HTERT RPE-1 (cell line): Measurements from ENCODE around the gene MMP25.
"Not testable (repeated sequence)": the region's sequence is repeated elsewhere in the genome, so short reads cannot be mapped to it uniquely, and the experiment has no call there.

Source experiments
- in situ Hi-C: fragments of 300-500 bp; cut with MboI; formaldehyde crosslinking; loops from 4 replicates; pipeline ENCODE4 v1.14.3; 2020; ENCODE audit warnings: low sequenced_read_pairs

MMP25 gene

GRCh38 chr16:3054965-3055733 lies 8.8 kb downstream of the MMP25 start:
- in situ Hi-C loops, result no loop called here

GRCh38 chr16:3055734-3056115 lies 9.4 kb downstream of the MMP25 start:
- in situ Hi-C loops, result not testable (repeated sequence)

GRCh38 chr16:3056336-3057180 lies 10.2 kb downstream of the MMP25 start:
- in situ Hi-C loops, result no loop called here

GRCh38 chr16:3057181-3058138 lies 11.1 kb downstream of the MMP25 start:
- in situ Hi-C loops, result no loop called here

- in situ Hi-C loops, result no loop called here
Measured at GRCh38 chr16:3058139-3059030, 12.0 kb downstream of the MMP25 start.

- in situ Hi-C loops, result no loop called here
Measured at GRCh38 chr16:3059041-3059722, 12.8 kb downstream of the MMP25 start.

- in situ Hi-C loops, result no loop called here
Measured at GRCh38 chr16:3059723-3060242, 13.4 kb downstream of the MMP25 start.

GRCh38 chr16:3060339-3061127 lies 14.2 kb downstream of the MMP25 start:
- in situ Hi-C loops, result no loop called here

GRCh38 chr16:3062553-3062952 lies 16.2 kb downstream of the MMP25 start:
- in situ Hi-C loops, result no loop called here

- in situ Hi-C loops, result no loop called here
Measured at GRCh38 chr16:3063625-3064386, 17.4 kb downstream of the MMP25 start.

GRCh38 chr16:3065069-3065741 lies 18.8 kb downstream of the MMP25 start, which contains the start of gene IL32:
IL32 (plus strand) TSS chr16:3065640; CDS start chr16:3065812, 172 bp downstream.
- in situ Hi-C loops, result no loop called here

GRCh38 chr16:3065742-3066439 lies 19.5 kb downstream of the MMP25 start:
- in situ Hi-C loops, result no loop called here

- in situ Hi-C loops, result no loop called here
Measured at GRCh38 chr16:3066440-3066748, 20.0 kb downstream of the MMP25 start.

- in situ Hi-C loops, result no loop called here
Measured at GRCh38 chr16:3068487-3068886, 22.1 kb downstream of the MMP25 start.

- in situ Hi-C loops, result not testable (repeated sequence)
Measured at GRCh38 chr16:3069146-3069545, 22.8 kb downstream of the MMP25 start.

GRCh38 chr16:3070608-3071111 lies 24.3 kb downstream of the MMP25 start:
- in situ Hi-C loops, result no loop called here
